ENCODE measurements around the gene TENM4.

The TENM4 gene

GRCh38 chr11:79168530-79169110, 272.2 kb downstream of the TENM4 start:
- no peak overlapping the region for H3K9ac ChIP-seq (ENCODE audit: low read length in 5 of 5)
- peaks cover 0 to 37% (median 18%) of the 10 kb centered on the region in 5 donors for H3K4me1 ChIP-seq (ENCODE audit: control insufficient read depth in 5 of 5, insufficient read depth in 5 of 5, low read length in 5 of 5)
- H3K4me3 ChIP-seq (ENCODE audit: low read depth in 1 of 5, low read length in 5 of 5) = no peak overlapping the region
- H3K36me3 ChIP-seq (ENCODE audit: control insufficient read depth in 5 of 5, insufficient read depth in 5 of 5, low read length in 5 of 5) = no peaks in the 10 kb centered on the region
- H3K27ac ChIP-seq (ENCODE audit: low read depth, low read length) = peak overlapping the region; percentile 68
- H3K27me3 ChIP-seq (ENCODE audit: control insufficient read depth in 5 of 5, insufficient read depth in 4 of 5, low read length in 5 of 5) = no peaks in the 10 kb centered on the region
- H3K9me3 ChIP-seq (ENCODE audit: control insufficient read depth in 5 of 5, low read length in 5 of 5) = no peaks in the 10 kb centered on the region

- H3K9ac ChIP-seq (ENCODE audit: low read length in 5 of 5) = no peak overlapping the region
- H3K36me3 ChIP-seq (ENCODE audit: control insufficient read depth in 5 of 5, insufficient read depth in 5 of 5, low read length in 5 of 5) = no peaks in the 10 kb centered on the region
- no peaks in the 10 kb centered on the region for H3K9me3 ChIP-seq (ENCODE audit: control insufficient read depth in 5 of 5, low read length in 5 of 5)
- no peaks in the 10 kb centered on the region for H3K27me3 ChIP-seq (ENCODE audit: control insufficient read depth in 5 of 5, insufficient read depth in 4 of 5, low read length in 5 of 5)
- H3K4me1 ChIP-seq (ENCODE audit: control insufficient read depth in 5 of 5, insufficient read depth in 5 of 5, low read length in 5 of 5) = peaks cover 0 to 28% (median 12%) of the 10 kb centered on the region in 5 donors
- no peak overlapping the region for H3K4me3 ChIP-seq (ENCODE audit: low read depth in 1 of 5, low read length in 5 of 5)
- H3K27ac ChIP-seq (ENCODE audit: low read depth, low read length) = no peak overlapping the region
These were observed 273.2 kb downstream of the TENM4 start for GRCh38 chr11:79167510-79168188.

GRCh38 chr11:79165908-79166307, 274.9 kb downstream of the TENM4 start:
- no peaks in the 10 kb centered on the region for H3K27me3 ChIP-seq (ENCODE audit: control insufficient read depth in 5 of 5, insufficient read depth in 4 of 5, low read length in 5 of 5)
- no peak overlapping the region for H3K9ac ChIP-seq (ENCODE audit: low read length in 5 of 5)
- H3K9me3 ChIP-seq (ENCODE audit: control insufficient read depth in 5 of 5, low read length in 5 of 5) = no peaks in the 10 kb centered on the region
- peaks cover 0 to 26% (median 12%) of the 10 kb centered on the region in 5 donors for H3K4me1 ChIP-seq (ENCODE audit: control insufficient read depth in 5 of 5, insufficient read depth in 5 of 5, low read length in 5 of 5)
- no peak overlapping the region for H3K4me3 ChIP-seq (ENCODE audit: low read depth in 1 of 5, low read length in 5 of 5)
- no peaks in the 10 kb centered on the region for H3K36me3 ChIP-seq (ENCODE audit: control insufficient read depth in 5 of 5, insufficient read depth in 5 of 5, low read length in 5 of 5)
- H3K27ac ChIP-seq (ENCODE audit: low read depth, low read length) = no peak overlapping the region

DNA sequence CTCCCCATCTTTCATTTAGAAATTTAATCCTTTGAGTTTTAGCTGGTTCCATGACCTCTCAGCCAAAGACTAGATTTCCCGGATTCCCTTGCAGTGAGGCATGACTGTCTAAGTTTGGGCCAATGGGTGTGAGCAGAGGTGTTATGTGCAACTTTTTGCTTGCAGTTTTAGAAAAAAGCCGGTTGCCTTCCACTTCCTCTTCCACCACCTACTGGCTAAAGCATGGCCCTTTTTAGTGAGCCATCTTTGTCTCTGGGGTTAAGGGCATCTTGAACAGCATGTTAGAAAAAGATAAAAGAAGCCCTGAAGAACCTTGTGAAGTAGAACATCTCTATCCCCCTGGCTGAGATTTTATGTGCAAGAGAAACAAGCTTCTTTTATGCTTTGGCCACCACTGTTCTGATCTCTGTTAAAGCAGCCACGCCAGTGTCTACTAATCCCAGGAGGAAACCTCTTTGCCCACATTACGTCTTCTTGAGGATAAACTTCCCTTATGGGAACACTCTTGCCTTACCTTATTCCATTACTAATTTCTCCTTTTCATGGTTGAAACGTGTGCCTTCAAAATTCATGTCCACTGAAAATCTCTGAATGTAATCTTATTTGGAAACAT, 279.9 kb downstream of the TENM4 start:
- Histone ChIP-seq H3K27me3 (ENCODE audit: control insufficient read depth in 5 of 5, insufficient read depth in 4 of 5, low read length in 5 of 5) (no peaks in the 10 kb centered on the region), H3K9ac (ENCODE audit: low read length in 5 of 5) (no peak overlapping the region), H3K4me1 (ENCODE audit: control insufficient read depth in 5 of 5, insufficient read depth in 5 of 5, low read length in 5 of 5) (peaks cover 0 to 4% (median 0%) of the 10 kb centered on the region in 5 donors), H3K36me3 (ENCODE audit: control insufficient read depth in 5 of 5, insufficient read depth in 5 of 5, low read length in 5 of 5) (no peaks in the 10 kb centered on the region), H3K4me3 (ENCODE audit: low read depth in 1 of 5, low read length in 5 of 5) (no peak overlapping the region), H3K9me3 (ENCODE audit: control insufficient read depth in 5 of 5, low read length in 5 of 5) (no peaks in the 10 kb centered on the region), H3K27ac (ENCODE audit: low read depth, low read length) (no peak overlapping the region)

DNA sequence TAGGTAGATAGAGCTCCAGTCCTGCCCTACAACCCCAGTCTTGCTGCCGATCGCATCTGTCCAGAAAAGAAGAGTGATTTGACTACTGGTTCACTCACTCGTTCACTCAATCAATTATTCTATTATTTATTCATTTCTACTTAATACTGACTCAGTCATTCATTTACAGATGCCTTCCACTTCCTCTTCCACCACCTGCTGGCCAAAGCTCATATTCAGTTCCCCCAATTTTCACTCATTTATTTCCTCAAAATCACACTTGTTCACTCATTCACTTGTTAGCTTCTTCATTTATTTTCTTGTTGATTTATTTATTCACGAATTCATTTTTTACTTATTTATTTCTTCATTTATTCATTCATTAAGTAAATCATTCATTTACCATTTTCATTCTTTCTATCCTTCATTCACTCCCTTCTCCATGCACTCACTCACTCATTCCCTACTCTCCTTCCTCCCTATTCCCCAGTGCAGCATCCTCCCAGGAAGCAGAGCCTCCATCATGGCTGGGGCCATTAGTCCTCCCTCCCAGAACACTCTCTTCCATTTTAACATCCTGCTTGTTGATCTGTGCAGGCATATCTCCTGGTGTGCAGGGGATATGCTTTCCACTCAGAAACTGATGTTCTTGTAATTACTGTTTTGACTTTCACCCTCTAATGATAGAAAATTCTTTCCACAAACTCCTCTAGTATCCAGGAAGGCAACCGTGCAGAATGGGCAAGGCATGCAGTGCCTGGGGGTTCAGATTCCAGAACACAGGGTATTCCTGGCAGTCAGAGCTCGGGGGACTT, 281.0 kb downstream of the TENM4 start:
- H3K36me3 ChIP-seq (ENCODE audit: control insufficient read depth in 5 of 5, insufficient read depth in 5 of 5, low read length in 5 of 5) = no peaks in the 10 kb centered on the region
- no peak overlapping the region for H3K27ac ChIP-seq (ENCODE audit: low read depth, low read length)
- no peak overlapping the region for H3K9ac ChIP-seq (ENCODE audit: low read length in 5 of 5)

GRCh38 chr11:79157738-79158137, 283.1 kb downstream of the TENM4 start:
- Histone ChIP-seq H3K9ac (ENCODE audit: low read length in 5 of 5) (no peak overlapping the region), H3K4me3 (ENCODE audit: low read depth in 1 of 5, low read length in 5 of 5) (no peak overlapping the region), H3K27ac (ENCODE audit: low read depth, low read length) (no peak overlapping the region), H3K9me3 (ENCODE audit: control insufficient read depth in 5 of 5, low read length in 5 of 5) (no peaks in the 10 kb centered on the region), H3K4me1 (ENCODE audit: control insufficient read depth in 5 of 5, insufficient read depth in 5 of 5, low read length in 5 of 5) (peaks cover 0 to 4% (median 0%) of the 10 kb centered on the region in 5 donors), H3K36me3 (ENCODE audit: control insufficient read depth in 5 of 5, insufficient read depth in 5 of 5, low read length in 5 of 5) (no peaks in the 10 kb centered on the region), H3K27me3 (ENCODE audit: control insufficient read depth in 5 of 5, insufficient read depth in 4 of 5, low read length in 5 of 5) (no peaks in the 10 kb centered on the region)

More for the DNA sequence above, 281.0 kb downstream of the TENM4 start:
- no peaks in the 10 kb centered on the region for H3K9me3 ChIP-seq (ENCODE audit: control insufficient read depth in 5 of 5, low read length in 5 of 5)
- H3K27me3 ChIP-seq (ENCODE audit: control insufficient read depth in 5 of 5, insufficient read depth in 4 of 5, low read length in 5 of 5) = no peaks in the 10 kb centered on the region
- H3K4me1 ChIP-seq (ENCODE audit: control insufficient read depth in 5 of 5, insufficient read depth in 5 of 5, low read length in 5 of 5) = peaks cover 0 to 4% (median 0%) of the 10 kb centered on the region in 5 donors
- no peak overlapping the region for H3K4me3 ChIP-seq (ENCODE audit: low read depth in 1 of 5, low read length in 5 of 5)

- H3K4me3 ChIP-seq (ENCODE audit: low read depth in 1 of 5, low read length in 5 of 5) = no peak overlapping the region
- H3K36me3 ChIP-seq (ENCODE audit: control insufficient read depth in 5 of 5, insufficient read depth in 5 of 5, low read length in 5 of 5) = no peaks in the 10 kb centered on the region
- H3K27me3 ChIP-seq (ENCODE audit: control insufficient read depth in 5 of 5, insufficient read depth in 4 of 5, low read length in 5 of 5) = no peaks in the 10 kb centered on the region
- H3K9ac ChIP-seq (ENCODE audit: low read length in 5 of 5) = no peak overlapping the region
- H3K27ac ChIP-seq (ENCODE audit: low read depth, low read length) = no peak overlapping the region
- H3K4me1 ChIP-seq (ENCODE audit: control insufficient read depth in 5 of 5, insufficient read depth in 5 of 5, low read length in 5 of 5) = peaks cover 0 to 8% (median 0%) of the 10 kb centered on the region in 5 donors
- no peaks in the 10 kb centered on the region for H3K9me3 ChIP-seq (ENCODE audit: control insufficient read depth in 5 of 5, low read length in 5 of 5)
These were observed 284.8 kb downstream of the TENM4 start for GRCh38 chr11:79156031-79156430.

GRCh38 chr11:79155237-79155636, 285.6 kb downstream of the TENM4 start:
- no peak overlapping the region for H3K27ac ChIP-seq (ENCODE audit: low read depth, low read length)
- no peak overlapping the region for H3K9ac ChIP-seq (ENCODE audit: low read length in 5 of 5)
- no peaks in the 10 kb centered on the region for H3K9me3 ChIP-seq (ENCODE audit: control insufficient read depth in 5 of 5, low read length in 5 of 5)
- H3K4me1 ChIP-seq (ENCODE audit: control insufficient read depth in 5 of 5, insufficient read depth in 5 of 5, low read length in 5 of 5) = peaks cover 0 to 8% (median 0%) of the 10 kb centered on the region in 5 donors
- H3K27me3 ChIP-seq (ENCODE audit: control insufficient read depth in 5 of 5, insufficient read depth in 4 of 5, low read length in 5 of 5) = no peaks in the 10 kb centered on the region
- no peaks in the 10 kb centered on the region for H3K36me3 ChIP-seq (ENCODE audit: control insufficient read depth in 5 of 5, insufficient read depth in 5 of 5, low read length in 5 of 5)
- no peak overlapping the region for H3K4me3 ChIP-seq (ENCODE audit: low read depth in 1 of 5, low read length in 5 of 5)

DNA sequence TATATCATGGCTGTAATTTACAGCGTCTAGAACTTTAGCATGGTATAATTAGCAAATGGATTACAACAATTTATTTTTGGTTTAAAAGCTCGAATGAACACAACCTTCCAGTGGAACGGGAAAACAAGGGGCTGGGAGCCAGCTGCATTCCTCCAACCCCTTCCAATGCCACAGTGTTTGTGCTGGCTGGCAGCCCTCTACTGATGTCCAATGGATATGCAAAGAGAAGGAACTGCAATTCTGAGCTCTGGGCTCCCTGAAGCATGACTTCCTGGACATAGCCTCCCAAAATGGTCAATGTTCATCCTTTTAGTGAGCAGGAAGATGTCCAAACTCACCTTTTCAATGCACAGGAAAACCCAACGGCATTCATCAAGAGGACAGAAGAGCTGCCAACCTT, 288.3 kb downstream of the TENM4 start:
- Histone ChIP-seq H3K27ac (ENCODE audit: low read depth, low read length) (no peak overlapping the region), H3K4me1 (ENCODE audit: control insufficient read depth in 5 of 5, insufficient read depth in 5 of 5, low read length in 5 of 5) (peaks cover 0 to 8% (median 0%) of the 10 kb centered on the region in 5 donors), H3K9ac (ENCODE audit: low read length in 5 of 5) (no peak overlapping the region), H3K4me3 (ENCODE audit: low read depth in 1 of 5, low read length in 5 of 5) (no peak overlapping the region), H3K27me3 (ENCODE audit: control insufficient read depth in 5 of 5, insufficient read depth in 4 of 5, low read length in 5 of 5) (no peaks in the 10 kb centered on the region), H3K36me3 (ENCODE audit: control insufficient read depth in 5 of 5, insufficient read depth in 5 of 5, low read length in 5 of 5) (no peaks in the 10 kb centered on the region), H3K9me3 (ENCODE audit: control insufficient read depth in 5 of 5, low read length in 5 of 5) (no peaks in the 10 kb centered on the region)

- Histone ChIP-seq H3K9me3 (ENCODE audit: control insufficient read depth in 5 of 5, low read length in 5 of 5) (no peaks in the 10 kb centered on the region), H3K4me3 (ENCODE audit: low read depth in 1 of 5, low read length in 5 of 5) (no peak overlapping the region), H3K36me3 (ENCODE audit: control insufficient read depth in 5 of 5, insufficient read depth in 5 of 5, low read length in 5 of 5) (no peaks in the 10 kb centered on the region), H3K27ac (ENCODE audit: low read depth, low read length) (no peak overlapping the region), H3K4me1 (ENCODE audit: control insufficient read depth in 5 of 5, insufficient read depth in 5 of 5, low read length in 5 of 5) (peaks cover 0 to 8% (median 0%) of the 10 kb centered on the region in 5 donors), H3K9ac (ENCODE audit: low read length in 5 of 5) (no peak overlapping the region), H3K27me3 (ENCODE audit: control insufficient read depth in 5 of 5, insufficient read depth in 4 of 5, low read length in 5 of 5) (no peaks in the 10 kb centered on the region)
These were observed 289.4 kb downstream of the TENM4 start for GRCh38 chr11:79151396-79151795.

Measured in subcutaneous abdominal adipose tissue (tissue), 5 donors.